AG09319 (cell line): Measurements from ENCODE around the gene KANSL1L.

Experiments used
- DNase-seq: peaks from one replicate; pipeline ENCODE4 v3.0.0-alpha.2; 2010; ENCODE audit warnings: low read depth; ENCODE audit errors: extremely low read depth
- CTCF ChIP-seq: IDR thresholded peaks from 2 replicates; pipeline ENCODE4 v1.5.1; 2011; ENCODE audit warnings: low read depth, mild to moderate bottlenecking, inconsistent platforms, low read length, moderate library complexity

Gene KANSL1L

GRCh38 chr2:210007895-210008294 is 163.3 kb downstream of the KANSL1L start:
- DNase-seq, result no peak
- no peak for TF ChIP-seq CTCF

- TF ChIP-seq CTCF, result no peak
- DNase-seq, result no peak
These were observed 166.3 kb downstream of the KANSL1L start for GRCh38 chr2:210004881-210005280.

GRCh38 chr2:210003359-210003758 is 167.8 kb downstream of the KANSL1L start:
- no peak for DNase-seq
- TF ChIP-seq CTCF, result no peak

- TF ChIP-seq CTCF, result no peak
- DNase-seq, result peak; percentile 76
These were observed 168.8 kb downstream of the KANSL1L start, which contains the start of gene RPE for GRCh38 chr2:210002158-210003157. RPE (plus strand) TSS chr2:210002638; CDS start chr2:210002662, 24 bp downstream.

GRCh38 chr2:210000464-210001324 is 170.5 kb downstream of the KANSL1L start:
- TF ChIP-seq CTCF, result no peak

GRCh38 chr2:209998596-209998995 is 172.6 kb downstream of the KANSL1L start:
- no peak for TF ChIP-seq CTCF
- DNase-seq, result no peak

More at GRCh38 chr2:210000464-210001324, 170.5 kb downstream of the KANSL1L start:
- no peak for DNase-seq
